ENCODE measurements around the gene ICE2.

ICE2 gene, protein sequence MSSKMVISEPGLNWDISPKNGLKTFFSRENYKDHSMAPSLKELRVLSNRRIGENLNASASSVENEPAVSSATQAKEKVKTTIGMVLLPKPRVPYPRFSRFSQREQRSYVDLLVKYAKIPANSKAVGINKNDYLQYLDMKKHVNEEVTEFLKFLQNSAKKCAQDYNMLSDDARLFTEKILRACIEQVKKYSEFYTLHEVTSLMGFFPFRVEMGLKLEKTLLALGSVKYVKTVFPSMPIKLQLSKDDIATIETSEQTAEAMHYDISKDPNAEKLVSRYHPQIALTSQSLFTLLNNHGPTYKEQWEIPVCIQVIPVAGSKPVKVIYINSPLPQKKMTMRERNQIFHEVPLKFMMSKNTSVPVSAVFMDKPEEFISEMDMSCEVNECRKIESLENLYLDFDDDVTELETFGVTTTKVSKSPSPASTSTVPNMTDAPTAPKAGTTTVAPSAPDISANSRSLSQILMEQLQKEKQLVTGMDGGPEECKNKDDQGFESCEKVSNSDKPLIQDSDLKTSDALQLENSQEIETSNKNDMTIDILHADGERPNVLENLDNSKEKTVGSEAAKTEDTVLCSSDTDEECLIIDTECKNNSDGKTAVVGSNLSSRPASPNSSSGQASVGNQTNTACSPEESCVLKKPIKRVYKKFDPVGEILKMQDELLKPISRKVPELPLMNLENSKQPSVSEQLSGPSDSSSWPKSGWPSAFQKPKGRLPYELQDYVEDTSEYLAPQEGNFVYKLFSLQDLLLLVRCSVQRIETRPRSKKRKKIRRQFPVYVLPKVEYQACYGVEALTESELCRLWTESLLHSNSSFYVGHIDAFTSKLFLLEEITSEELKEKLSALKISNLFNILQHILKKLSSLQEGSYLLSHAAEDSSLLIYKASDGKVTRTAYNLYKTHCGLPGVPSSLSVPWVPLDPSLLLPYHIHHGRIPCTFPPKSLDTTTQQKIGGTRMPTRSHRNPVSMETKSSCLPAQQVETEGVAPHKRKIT

DNA sequence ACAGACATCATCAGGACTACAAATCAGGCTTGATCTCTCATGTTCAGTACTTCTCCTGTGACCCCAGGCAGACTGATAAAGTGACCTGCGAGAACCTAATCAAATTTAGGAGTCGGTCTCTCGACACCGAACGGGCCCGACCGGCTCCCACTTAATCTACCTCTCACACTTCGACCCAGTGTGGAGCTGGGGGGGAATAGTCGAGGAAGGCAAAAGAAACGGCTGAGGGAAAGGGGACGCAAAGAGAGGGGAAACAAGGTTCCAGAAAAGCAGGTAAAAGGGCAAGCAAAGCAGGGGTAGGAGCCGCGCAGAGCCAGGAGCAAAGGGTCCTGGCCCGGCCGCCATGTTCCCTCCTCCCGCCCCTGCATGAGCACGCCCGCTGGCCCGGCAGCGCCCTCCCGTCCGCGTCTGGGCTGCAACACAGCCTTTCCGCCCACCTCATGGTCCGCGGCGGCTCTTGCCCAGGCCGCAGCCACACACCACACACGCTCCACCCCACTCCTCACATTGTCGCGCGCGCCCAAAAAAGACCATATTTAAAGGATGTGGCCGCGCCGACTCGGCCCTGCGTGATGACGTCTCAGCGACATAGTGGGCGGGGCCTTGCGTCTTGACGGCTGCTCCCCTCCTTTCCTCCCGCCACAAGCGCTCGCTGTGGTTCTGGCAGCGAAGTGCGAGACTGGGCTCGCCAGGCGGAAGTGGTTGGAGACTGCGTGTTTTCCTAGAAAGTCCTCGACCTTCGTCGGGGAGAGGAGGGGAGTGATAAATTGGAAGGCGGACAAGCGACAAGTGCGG lies at the start of gene ICE2:
Gene ICE2 (minus strand): TSS at position 577 of the 795 bp plus-strand sequence. CDS start 1,165 bp downstream, outside the sequence.
- H3K4me3 ChIP-seq (ENCODE audit: low read length), result peak within 1 kb of the TSS; percentile 93
- peak; percentile 98 for DNase-seq (ENCODE audit: low read depth)
- H3K9me3 ChIP-seq (ENCODE audit: control insufficient read depth, low read length), result no peaks in the 10 kb centered on the region
- peaks cover 30% of the 10 kb centered on the region for H3K4me1 ChIP-seq (ENCODE audit: control insufficient read depth, insufficient read depth, low read length)
- peaks cover 11% of the 10 kb centered on the region for H3K36me3 ChIP-seq (ENCODE audit: control insufficient read depth, insufficient read depth, low read length, severe bottlenecking)
- peak within 1 kb of the TSS; percentile 97 for H3K9ac ChIP-seq (ENCODE audit: low read length)
- H3K27me3 ChIP-seq (replicated peaks; ENCODE audit: control insufficient read depth, insufficient read depth, low read length), result no peaks in the 10 kb centered on the region

DNA sequence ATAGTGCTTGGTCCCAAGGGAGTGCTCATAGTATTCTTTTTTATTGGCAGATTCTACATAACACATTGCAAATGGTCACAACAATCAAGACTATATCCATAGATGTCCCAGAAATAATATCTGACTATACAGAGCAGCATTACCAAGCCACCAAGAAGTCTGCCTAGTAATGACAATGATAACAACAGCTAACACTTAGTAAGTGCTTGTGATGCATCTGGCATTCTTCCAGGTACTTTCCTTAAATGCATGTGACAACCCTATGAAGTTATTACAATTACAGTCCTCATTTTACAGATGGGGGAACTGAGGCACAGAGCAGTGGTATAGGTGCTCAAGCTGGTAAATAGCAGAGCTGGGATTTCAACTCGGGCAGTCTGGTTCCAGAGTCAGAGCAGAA lies 49.6 kb upstream of the ICE2 start:
- no peaks in the 10 kb centered on the region for H3K27me3 ChIP-seq (replicated peaks; ENCODE audit: control insufficient read depth, insufficient read depth, low read length)
- DNase-seq (ENCODE audit: low read depth), result no peak

DNA sequence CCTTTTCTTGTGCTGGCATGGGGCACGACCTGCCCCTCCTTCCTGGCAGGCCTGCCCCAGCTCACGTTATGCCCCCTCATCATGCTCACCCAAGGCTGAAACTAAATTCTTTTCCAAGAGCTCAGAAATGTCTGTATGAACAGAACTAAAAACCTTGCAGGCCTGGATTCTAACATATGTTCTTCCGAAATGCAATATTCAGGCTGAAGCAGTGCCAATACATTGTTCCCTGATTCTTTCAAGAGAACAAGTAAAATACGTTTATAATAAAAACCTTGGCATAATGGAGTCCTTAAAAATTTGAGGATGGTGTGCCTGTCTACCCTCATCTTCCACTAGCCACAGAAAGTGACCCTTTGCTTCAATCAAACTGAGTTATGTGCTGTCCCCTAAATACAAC lies 48.5 kb upstream of the ICE2 start:
- H3K36me3 ChIP-seq (ENCODE audit: control insufficient read depth, insufficient read depth, low read length, severe bottlenecking), result no peaks in the 10 kb centered on the region
- DNase-seq (ENCODE audit: low read depth), result no peak
- H3K9me3 ChIP-seq (ENCODE audit: control insufficient read depth, low read length), result no peaks in the 10 kb centered on the region
- H3K27me3 ChIP-seq (replicated peaks; ENCODE audit: control insufficient read depth, insufficient read depth, low read length), result no peaks in the 10 kb centered on the region
- peaks cover 22% of the 10 kb centered on the region for H3K4me1 ChIP-seq (ENCODE audit: control insufficient read depth, insufficient read depth, low read length)
- no peak overlapping the region for H3K9ac ChIP-seq (ENCODE audit: low read length)
- H3K4me3 ChIP-seq (ENCODE audit: low read length), result no peak overlapping the region

More for the DNA sequence above, 49.6 kb upstream of the ICE2 start:
- Histone ChIP-seq H3K36me3 (ENCODE audit: control insufficient read depth, insufficient read depth, low read length, severe bottlenecking) (no peaks in the 10 kb centered on the region), H3K4me3 (ENCODE audit: low read length) (no peak overlapping the region), H3K4me1 (ENCODE audit: control insufficient read depth, insufficient read depth, low read length) (peaks cover 22% of the 10 kb centered on the region), H3K9me3 (ENCODE audit: control insufficient read depth, low read length) (no peaks in the 10 kb centered on the region), H3K9ac (ENCODE audit: low read length) (no peak overlapping the region)

DNA sequence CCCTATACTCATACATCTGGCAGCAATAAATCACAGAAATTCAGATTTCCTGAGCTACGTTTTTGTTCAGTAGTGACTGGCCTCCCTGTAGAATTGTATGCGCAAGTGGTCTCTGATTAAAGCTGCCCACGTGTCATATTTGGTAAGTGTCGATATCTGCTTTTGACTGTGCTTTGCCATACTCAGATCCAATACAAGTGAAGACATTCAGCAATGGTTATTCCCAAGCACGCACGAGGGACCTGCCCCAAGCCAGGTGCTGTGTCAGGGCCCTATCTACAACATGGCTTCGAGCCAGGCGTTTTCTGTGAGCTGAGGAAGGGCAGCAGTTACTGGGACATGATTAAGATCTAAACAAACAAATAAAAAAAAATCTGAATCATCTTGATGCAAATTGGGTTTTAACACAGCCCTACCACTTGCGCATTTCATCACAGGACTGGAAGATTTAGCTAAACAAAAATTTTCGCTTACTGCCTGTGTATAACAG lies 47.2 kb upstream of the ICE2 start:
- no peaks in the 10 kb centered on the region for H3K9me3 ChIP-seq (ENCODE audit: control insufficient read depth, low read length)
- H3K36me3 ChIP-seq (ENCODE audit: control insufficient read depth, insufficient read depth, low read length, severe bottlenecking), result no peaks in the 10 kb centered on the region
- H3K4me3 ChIP-seq (ENCODE audit: low read length), result peak overlapping the region; percentile 49
- H3K9ac ChIP-seq (ENCODE audit: low read length), result peak overlapping the region; percentile 3
- no peaks in the 10 kb centered on the region for H3K27me3 ChIP-seq (replicated peaks; ENCODE audit: control insufficient read depth, insufficient read depth, low read length)
- DNase-seq (ENCODE audit: low read depth), result no peak
- peaks cover 22% of the 10 kb centered on the region for H3K4me1 ChIP-seq (ENCODE audit: control insufficient read depth, insufficient read depth, low read length)

DNA sequence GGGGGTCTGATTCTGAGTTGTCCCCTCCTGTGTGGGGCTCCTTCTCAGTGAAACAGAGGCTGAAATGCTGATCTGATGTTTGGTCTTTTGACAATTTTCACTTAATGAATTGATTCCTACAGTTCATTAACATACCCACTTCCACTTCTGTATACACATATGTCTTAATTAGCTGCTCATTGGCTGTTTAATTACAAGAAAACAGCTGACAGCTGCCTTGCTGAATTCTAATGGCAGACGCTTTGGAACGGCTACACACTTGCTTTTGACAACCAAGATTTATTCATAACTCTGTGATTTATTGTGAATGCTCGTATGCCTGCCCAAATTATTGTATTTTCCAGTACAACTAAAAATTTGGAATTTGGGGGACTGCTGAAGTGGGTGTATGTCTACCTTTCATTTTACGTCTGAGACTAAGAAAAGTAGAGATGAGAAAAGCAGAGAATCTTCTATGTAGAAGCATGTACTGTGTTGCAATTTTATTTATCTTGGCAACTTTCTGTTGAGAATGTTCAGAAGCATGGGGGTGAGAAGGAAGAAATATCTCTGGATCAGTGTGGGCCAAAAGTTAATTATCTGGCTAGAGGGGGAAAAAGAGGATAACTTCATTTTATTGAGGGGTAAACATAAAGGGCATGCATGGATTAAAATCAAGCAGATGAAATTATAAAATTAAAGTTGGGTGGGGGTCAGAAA lies 46.5 kb upstream of the ICE2 start:
- Histone ChIP-seq H3K4me3 (ENCODE audit: low read length) (peak overlapping the region; percentile 49), H3K27me3 (replicated peaks; ENCODE audit: control insufficient read depth, insufficient read depth, low read length) (no peaks in the 10 kb centered on the region), H3K4me1 (ENCODE audit: control insufficient read depth, insufficient read depth, low read length) (peaks cover 24% of the 10 kb centered on the region), H3K9me3 (ENCODE audit: control insufficient read depth, low read length) (no peaks in the 10 kb centered on the region), H3K9ac (ENCODE audit: low read length) (peak overlapping the region; percentile 3), H3K36me3 (ENCODE audit: control insufficient read depth, insufficient read depth, low read length, severe bottlenecking) (no peaks in the 10 kb centered on the region)
- DNase-seq (ENCODE audit: low read depth), result peak; percentile 43

DNA sequence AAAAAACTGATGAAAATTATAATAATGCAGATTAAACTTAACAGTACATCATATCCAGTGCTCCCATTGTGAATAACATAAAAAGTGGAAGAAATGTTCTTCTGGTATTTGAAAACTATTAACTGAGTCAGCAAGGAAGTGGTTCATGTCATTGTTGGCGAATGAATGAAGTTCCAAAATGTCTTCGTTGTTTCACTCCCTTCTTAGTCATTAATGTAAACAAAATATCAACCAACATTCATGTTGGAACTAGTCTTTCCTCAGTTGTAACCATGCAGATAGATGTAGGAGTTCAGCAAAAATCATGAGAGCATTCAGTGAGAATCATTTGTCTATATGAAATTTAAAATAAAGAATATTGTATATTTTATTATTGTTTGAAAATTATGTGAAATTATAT lies 44.1 kb upstream of the ICE2 start:
- no peaks in the 10 kb centered on the region for H3K36me3 ChIP-seq (ENCODE audit: control insufficient read depth, insufficient read depth, low read length, severe bottlenecking)
- DNase-seq (ENCODE audit: low read depth), result no peak
- H3K27me3 ChIP-seq (replicated peaks; ENCODE audit: control insufficient read depth, insufficient read depth, low read length), result no peaks in the 10 kb centered on the region
- peaks cover 32% of the 10 kb centered on the region for H3K4me1 ChIP-seq (ENCODE audit: control insufficient read depth, insufficient read depth, low read length)
- no peak overlapping the region for H3K4me3 ChIP-seq (ENCODE audit: low read length)
- no peak overlapping the region for H3K9ac ChIP-seq (ENCODE audit: low read length)
- no peaks in the 10 kb centered on the region for H3K9me3 ChIP-seq (ENCODE audit: control insufficient read depth, low read length)

DNA sequence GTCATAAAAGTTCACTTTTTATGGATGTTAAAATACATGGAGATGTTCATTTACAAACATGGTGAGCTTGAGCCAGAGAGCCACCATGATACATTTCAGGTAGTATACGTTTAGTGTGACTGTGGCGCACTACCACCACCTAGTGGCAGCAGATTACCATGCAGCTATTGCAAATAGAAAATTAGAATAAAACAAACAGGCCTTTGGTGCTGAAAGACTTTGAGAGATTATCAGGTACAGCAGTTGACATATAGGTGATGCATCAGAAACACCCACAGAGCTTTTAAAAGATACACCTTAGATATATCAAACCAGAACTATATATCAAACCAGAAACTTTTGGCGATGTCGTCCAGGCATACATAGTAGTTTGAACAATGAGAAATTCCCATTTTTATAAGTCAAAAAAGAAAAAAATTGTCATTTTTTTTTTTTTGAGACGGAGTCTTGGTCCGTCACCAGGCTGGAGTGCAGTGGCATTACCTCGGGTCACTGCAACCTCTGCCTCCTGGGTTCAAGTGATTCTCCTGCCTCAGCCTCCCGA lies 42.0 kb upstream of the ICE2 start:
- no peak overlapping the region for H3K4me3 ChIP-seq (ENCODE audit: low read length)
- peaks cover 24% of the 10 kb centered on the region for H3K4me1 ChIP-seq (ENCODE audit: control insufficient read depth, insufficient read depth, low read length)
- H3K36me3 ChIP-seq (ENCODE audit: control insufficient read depth, insufficient read depth, low read length, severe bottlenecking), result no peaks in the 10 kb centered on the region
- no peaks in the 10 kb centered on the region for H3K9me3 ChIP-seq (ENCODE audit: control insufficient read depth, low read length)
- peak; percentile 81 for DNase-seq (ENCODE audit: low read depth)
- no peaks in the 10 kb centered on the region for H3K27me3 ChIP-seq (replicated peaks; ENCODE audit: control insufficient read depth, insufficient read depth, low read length)
- no peak overlapping the region for H3K9ac ChIP-seq (ENCODE audit: low read length)

DNA sequence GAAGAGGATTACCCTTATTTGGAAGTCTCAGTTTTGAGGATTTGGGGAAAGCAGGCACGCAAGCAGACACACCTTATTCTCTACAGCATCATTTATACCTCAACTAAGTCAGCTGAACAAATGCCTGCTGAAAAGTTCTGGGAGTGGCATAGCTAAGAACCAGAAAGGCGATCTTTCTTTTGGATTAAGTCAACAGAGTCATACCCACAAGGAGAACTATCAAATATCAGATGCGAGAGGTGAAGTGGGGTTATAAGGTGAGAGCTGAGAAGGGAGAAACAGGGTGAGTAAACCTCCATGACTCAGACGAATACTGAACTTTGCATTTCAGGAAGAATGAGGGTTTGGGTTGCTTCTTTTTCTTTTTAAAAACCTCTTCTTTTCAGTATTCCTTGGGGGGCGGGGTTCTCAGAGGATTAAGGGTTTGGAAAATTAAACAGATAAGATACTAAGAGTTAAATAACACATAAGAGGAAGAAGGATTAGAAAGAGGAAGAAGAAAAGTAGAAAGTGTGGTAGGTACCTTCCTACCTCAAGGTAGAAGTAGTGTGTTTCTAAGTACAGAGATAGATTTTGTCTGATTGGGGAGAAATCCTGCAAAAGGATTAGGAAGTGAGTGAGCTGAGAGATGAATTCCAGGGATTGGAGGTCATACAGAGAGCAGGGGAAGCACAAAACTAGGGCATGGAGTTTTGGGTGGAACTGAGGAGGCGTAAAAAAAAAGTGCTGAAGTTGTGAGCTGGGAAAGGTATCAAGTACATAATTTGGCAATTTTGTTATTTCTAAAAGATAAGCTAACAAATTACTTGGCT lies 41.3 kb upstream of the ICE2 start:
- H3K4me3 ChIP-seq (ENCODE audit: low read length), result no peak overlapping the region
- no peaks in the 10 kb centered on the region for H3K27me3 ChIP-seq (replicated peaks; ENCODE audit: control insufficient read depth, insufficient read depth, low read length)
- H3K4me1 ChIP-seq (ENCODE audit: control insufficient read depth, insufficient read depth, low read length), result peaks cover 17% of the 10 kb centered on the region
- no peaks in the 10 kb centered on the region for H3K9me3 ChIP-seq (ENCODE audit: control insufficient read depth, low read length)
- H3K36me3 ChIP-seq (ENCODE audit: control insufficient read depth, insufficient read depth, low read length, severe bottlenecking), result no peaks in the 10 kb centered on the region
- no peak overlapping the region for H3K9ac ChIP-seq (ENCODE audit: low read length)
- no peak for DNase-seq (ENCODE audit: low read depth)

DNA sequence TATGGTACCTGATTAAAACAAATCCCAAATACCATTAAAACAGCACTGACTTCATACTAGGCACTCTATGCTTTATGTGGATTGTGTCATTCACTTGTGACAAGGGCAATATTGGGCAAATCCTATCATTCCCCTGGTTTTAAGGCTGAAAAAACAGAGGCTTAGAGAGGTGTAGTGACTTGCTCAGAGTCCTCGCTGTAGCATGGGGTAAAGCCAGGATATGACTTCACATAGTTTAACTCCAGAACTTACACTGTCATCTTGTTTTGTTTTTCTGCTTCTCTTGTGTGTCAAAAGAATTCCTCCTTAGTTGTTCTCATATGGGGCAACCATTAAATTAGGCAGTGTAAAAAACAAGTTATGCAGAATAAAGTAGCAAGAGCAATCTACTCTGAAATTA lies 40.3 kb upstream of the ICE2 start:
- H3K27me3 ChIP-seq (replicated peaks; ENCODE audit: control insufficient read depth, insufficient read depth, low read length), result no peaks in the 10 kb centered on the region
- peak; percentile 43 for DNase-seq (ENCODE audit: low read depth)
- no peak overlapping the region for H3K4me3 ChIP-seq (ENCODE audit: low read length)
- peaks cover 14% of the 10 kb centered on the region for H3K4me1 ChIP-seq (ENCODE audit: control insufficient read depth, insufficient read depth, low read length)
- H3K9ac ChIP-seq (ENCODE audit: low read length), result no peak overlapping the region
- H3K9me3 ChIP-seq (ENCODE audit: control insufficient read depth, low read length), result no peaks in the 10 kb centered on the region
- H3K36me3 ChIP-seq (ENCODE audit: control insufficient read depth, insufficient read depth, low read length, severe bottlenecking), result no peaks in the 10 kb centered on the region
